Stimulated activated naive B cell treated with anti-CD40 and anti-IgM and Interleukin-4, amounts not matched to agents 10 μg/mL and 1 μg/mL and 100 μg/mL, for 72 hours (primary cell): Measurements from ENCODE around the gene XXYLT1.

Experiments used
- ATAC-seq, 2 donors: fragments of 150-1000 bp; cut with Tn5 transposase; replicated peaks; 2 replicates each; pipeline ENCODE4 v1.10.0; 2021; ENCODE audit warnings: moderate library complexity in 1 of 2
- DNase-seq: peaks from one replicate; pipeline ENCODE4 v3.0.0; 2021
- H3K27ac Mint-ChIP-seq: one replicate; pipeline ENCODE4 v1.8.0; 2022; ENCODE audit warnings: mild to moderate bottlenecking, mixed read lengths
- H3K27me3 Mint-ChIP-seq, 2 donors: one replicate each; pipeline ENCODE4 v1.8.0; 2022; ENCODE audit warnings: mixed read lengths in 2 of 2
- H3K36me3 Mint-ChIP-seq, 2 donors: one replicate each; pipeline ENCODE4 v1.8.0; 2022; ENCODE audit warnings: mixed read lengths in 2 of 2, mild to moderate bottlenecking in 1 of 2
- H3K4me1 Mint-ChIP-seq, 2 donors: one replicate each; pipeline ENCODE4 v1.8.0; 2022; ENCODE audit warnings: mixed read lengths in 2 of 2, mild to moderate bottlenecking in 1 of 2
- H3K4me3 Mint-ChIP-seq, 2 donors: one replicate each; pipeline ENCODE4 v1.8.0; 2022; ENCODE audit warnings: mild to moderate bottlenecking in 2 of 2, mixed read lengths in 2 of 2, moderate library complexity in 1 of 2
- H3K9me3 Mint-ChIP-seq, 2 donors: one replicate each; pipeline ENCODE4 v1.8.0; 2022; ENCODE audit warnings: mixed read lengths in 2 of 2, mild to moderate bottlenecking in 1 of 2

Gene XXYLT1

GRCh38 chr3:195071011-195071728 lies 199.8 kb downstream of the XXYLT1 start:
- no peaks in the 10 kb centered on the region for H3K27me3 Mint-ChIP-seq
- ATAC-seq (no peak), DNase-seq (no peak)
- no peak overlapping the region for H3K4me3 Mint-ChIP-seq
- H3K9me3 Mint-ChIP-seq = no peaks in the 10 kb centered on the region
- peaks cover 15 to 20% of the 10 kb centered on the region in 2 donors for H3K36me3 Mint-ChIP-seq
- no peak overlapping the region for H3K27ac Mint-ChIP-seq
- H3K4me1 Mint-ChIP-seq = peaks cover 9 to 10% of the 10 kb centered on the region in 2 donors

DNA sequence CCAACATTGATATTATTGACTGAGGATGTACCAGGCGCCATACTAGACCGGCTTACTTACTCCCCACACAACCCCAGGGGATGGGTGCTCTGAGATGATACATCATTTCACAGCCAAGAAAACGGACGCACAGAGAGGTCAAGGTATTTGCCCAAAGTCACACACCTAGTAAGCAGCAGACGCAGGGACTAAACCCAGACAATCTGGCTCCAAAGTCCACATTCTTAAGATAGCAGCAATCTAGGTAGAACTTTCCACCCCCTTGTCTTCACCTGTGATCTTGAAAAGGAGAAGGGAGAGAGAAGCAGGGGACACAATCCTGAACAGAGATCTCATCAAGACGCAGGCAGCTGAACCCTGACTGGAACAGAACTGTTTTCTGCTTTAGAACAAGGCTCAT lies 200.6 kb downstream of the XXYLT1 start:
- ATAC-seq (no peak), DNase-seq (no peak)
- Mint-ChIP-seq H3K4me3 (no peak overlapping the region), H3K27ac (no peak overlapping the region), H3K9me3 (peaks cover 0 to 4% of the 10 kb centered on the region in 2 donors), H3K27me3 (no peaks in the 10 kb centered on the region), H3K4me1 (peaks cover 4 to 12% of the 10 kb centered on the region in 2 donors), H3K36me3 (peaks cover 16 to 20% of the 10 kb centered on the region in 2 donors)

GRCh38 chr3:195069501-195070251 lies 201.3 kb downstream of the XXYLT1 start:
- Mint-ChIP-seq H3K4me1 (peaks cover 10 to 19% of the 10 kb centered on the region in 2 donors), H3K27me3 (no peaks in the 10 kb centered on the region), H3K9me3 (peaks cover 0 to 4% of the 10 kb centered on the region in 2 donors), H3K4me3 (no peak overlapping the region), H3K27ac (no peak overlapping the region), H3K36me3 (peaks cover 19 to 20% of the 10 kb centered on the region in 2 donors)
- DNase-seq (no peak), ATAC-seq (no peak)

DNA sequence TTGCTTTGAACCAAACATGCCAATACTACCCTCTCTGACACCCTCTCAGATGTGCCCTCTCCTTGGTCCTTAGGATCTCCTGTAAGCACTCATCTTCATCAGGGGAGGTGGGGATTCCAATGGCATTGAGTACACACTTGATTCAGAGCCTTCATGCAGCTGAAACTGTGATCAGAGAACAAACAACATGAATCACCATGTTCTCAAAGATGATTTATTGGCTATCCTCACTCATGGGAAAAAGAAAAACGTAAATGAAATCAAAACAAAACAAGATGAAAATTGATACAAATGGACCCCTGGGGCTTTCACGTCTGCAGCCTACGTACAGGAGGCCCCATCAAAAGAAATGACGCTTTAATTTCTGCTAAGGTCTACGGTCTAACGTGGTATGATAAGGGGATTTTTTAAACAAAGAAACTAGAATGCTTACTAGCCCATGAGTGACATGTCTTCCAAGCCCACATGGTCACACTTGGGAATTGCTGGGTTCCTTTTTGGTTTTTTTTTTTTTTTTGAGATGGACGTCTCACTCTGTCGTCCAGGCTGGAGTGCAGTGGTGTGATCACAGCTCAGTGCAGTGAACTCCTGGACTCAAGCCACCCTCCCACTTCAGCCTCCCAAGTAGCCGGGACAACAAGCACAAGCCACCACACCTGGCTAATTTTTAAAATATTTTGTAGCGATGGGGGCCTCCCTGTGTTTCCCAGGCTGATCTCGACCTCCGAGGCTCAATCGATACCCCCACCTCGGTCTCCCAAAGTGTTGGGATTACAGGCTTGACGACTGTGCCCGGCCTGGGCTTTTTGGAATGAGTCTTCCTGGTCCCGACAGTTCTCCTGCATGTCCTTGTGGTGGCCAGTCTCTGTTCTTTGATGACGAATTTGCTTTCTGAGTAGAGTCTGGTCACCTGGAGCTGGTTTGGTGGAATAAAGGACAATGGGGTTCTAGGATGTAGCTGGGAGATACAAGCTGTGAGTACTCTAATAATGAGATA lies 202.6 kb downstream of the XXYLT1 start:
- H3K36me3 Mint-ChIP-seq = peaks cover 19 to 20% of the 10 kb centered on the region in 2 donors
- no peak overlapping the region for H3K4me3 Mint-ChIP-seq
- no peak for DNase-seq
- no peak for ATAC-seq
- H3K4me1 Mint-ChIP-seq = peaks cover 21 to 31% of the 10 kb centered on the region in 2 donors
- no peaks in the 10 kb centered on the region for H3K27me3 Mint-ChIP-seq
- peaks cover 0 to 4% of the 10 kb centered on the region in 2 donors for H3K9me3 Mint-ChIP-seq
- no peak overlapping the region for H3K27ac Mint-ChIP-seq

DNA sequence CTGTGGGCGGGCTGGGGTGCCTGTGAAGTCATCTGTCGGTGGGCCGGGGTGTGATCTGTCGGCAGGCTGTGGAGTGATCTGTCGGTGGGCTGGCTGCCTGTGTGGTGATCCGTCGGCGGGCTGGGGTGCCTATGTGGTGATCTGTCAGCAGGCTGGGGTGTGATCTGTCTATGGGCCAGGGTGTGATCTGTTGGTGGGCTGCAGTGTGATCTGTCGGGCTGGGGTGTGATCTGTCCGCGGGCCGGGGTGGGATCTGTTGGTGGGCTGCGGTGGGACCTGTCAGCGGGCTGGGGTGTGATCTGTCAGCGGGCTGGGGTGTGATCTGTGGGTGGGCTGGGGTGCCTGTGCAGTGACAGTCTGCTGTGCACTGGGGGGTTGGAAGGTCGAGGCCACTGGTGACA lies 204.5 kb downstream of the XXYLT1 start:
- no peak for ATAC-seq
- peaks cover 0 to 4% of the 10 kb centered on the region in 2 donors for H3K27me3 Mint-ChIP-seq
- no peak overlapping the region for H3K4me3 Mint-ChIP-seq
- peaks cover 16 to 19% of the 10 kb centered on the region in 2 donors for H3K36me3 Mint-ChIP-seq
- no peak for DNase-seq
- peaks cover 0 to 4% of the 10 kb centered on the region in 2 donors for H3K9me3 Mint-ChIP-seq
- peaks cover 27 to 34% of the 10 kb centered on the region in 2 donors for H3K4me1 Mint-ChIP-seq
- H3K27ac Mint-ChIP-seq = peak overlapping the region; percentile 25

- H3K27me3 Mint-ChIP-seq = peaks cover 0 to 7% of the 10 kb centered on the region in 2 donors
- ATAC-seq = no peak
These were observed 205.1 kb downstream of the XXYLT1 start for GRCh38 chr3:195065864-195066185.

GRCh38 chr3:195065142-195065863 lies 205.7 kb downstream of the XXYLT1 start:
- ATAC-seq = peak in 1 of 2 donors; percentile 68
- peaks cover 28 to 34% of the 10 kb centered on the region in 2 donors for H3K4me1 Mint-ChIP-seq
- no peak overlapping the region for H3K27ac Mint-ChIP-seq

More at GRCh38 chr3:195065864-195066185, 205.1 kb downstream of the XXYLT1 start:
- no peak overlapping the region for H3K27ac Mint-ChIP-seq
- H3K4me1 Mint-ChIP-seq = peaks cover 27 to 34% of the 10 kb centered on the region in 2 donors
- peaks cover 16 to 19% of the 10 kb centered on the region in 2 donors for H3K36me3 Mint-ChIP-seq
- DNase-seq = no peak
- peaks cover 0 to 4% of the 10 kb centered on the region in 2 donors for H3K9me3 Mint-ChIP-seq
- no peak overlapping the region for H3K4me3 Mint-ChIP-seq

GRCh38 chr3:195064300-195064931 lies 206.5 kb downstream of the XXYLT1 start:
- no peak for DNase-seq
- Mint-ChIP-seq H3K36me3 (peaks cover 13 to 16% of the 10 kb centered on the region in 2 donors), H3K27me3 (peaks cover 0 to 11% of the 10 kb centered on the region in 2 donors), H3K27ac (no peak overlapping the region), H3K9me3 (peaks cover 0 to 4% of the 10 kb centered on the region in 2 donors), H3K4me1 (peaks cover 28 to 34% of the 10 kb centered on the region in 2 donors), H3K4me3 (no peak overlapping the region)
- ATAC-seq = peak in 1 of 2 donors; percentile 18

More at GRCh38 chr3:195065142-195065863, 205.7 kb downstream of the XXYLT1 start:
- Mint-ChIP-seq H3K27me3 (peaks cover 0 to 7% of the 10 kb centered on the region in 2 donors), H3K36me3 (peaks cover 16 to 19% of the 10 kb centered on the region in 2 donors), H3K4me3 (peak overlapping the region in 1 of 2 donors; percentile 59), H3K9me3 (peaks cover 0 to 4% of the 10 kb centered on the region in 2 donors)
- DNase-seq = no peak

DNA sequence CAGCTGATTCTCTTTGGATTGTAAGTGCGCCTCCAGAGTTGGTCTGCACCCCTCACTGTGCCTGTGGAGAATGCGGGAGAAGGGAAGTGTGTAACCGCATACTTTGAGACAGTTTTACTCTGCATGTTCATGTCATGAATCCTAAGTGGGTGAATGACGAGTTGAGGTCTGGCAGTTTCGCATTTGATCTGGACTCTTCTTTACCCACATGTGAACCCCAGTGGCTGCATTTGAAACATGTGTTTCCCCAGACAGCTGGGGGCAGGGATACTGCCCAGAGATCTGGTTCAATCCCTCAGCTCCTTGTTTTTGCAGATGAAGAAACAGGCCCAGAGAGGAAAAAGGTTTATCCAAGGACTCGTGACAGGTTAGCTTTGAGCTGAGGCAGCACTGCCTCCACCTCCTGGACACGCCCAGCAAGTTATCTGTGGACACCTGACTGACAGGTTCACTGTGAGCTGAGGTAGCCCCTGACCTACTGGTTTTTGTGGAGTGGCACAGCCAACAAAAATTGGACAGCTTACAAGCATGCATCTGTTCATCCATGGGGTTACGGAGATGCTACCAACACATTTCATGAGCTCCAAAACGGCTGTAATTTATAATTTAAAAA lies 207.3 kb downstream of the XXYLT1 start:
- DNase-seq (no peak), ATAC-seq (no peak)
- Mint-ChIP-seq H3K27ac (no peak overlapping the region), H3K9me3 (peaks cover 0 to 4% of the 10 kb centered on the region in 2 donors), H3K4me1 (peaks cover 30 to 40% of the 10 kb centered on the region in 2 donors), H3K36me3 (peaks cover 7 to 11% of the 10 kb centered on the region in 2 donors), H3K27me3 (peaks cover 0 to 18% of the 10 kb centered on the region in 2 donors), H3K4me3 (no peak overlapping the region)

GRCh38 chr3:195062866-195063540 lies 208.0 kb downstream of the XXYLT1 start:
- no peak overlapping the region for H3K27ac Mint-ChIP-seq
- peaks cover 0 to 4% of the 10 kb centered on the region in 2 donors for H3K9me3 Mint-ChIP-seq
- no peak overlapping the region for H3K4me3 Mint-ChIP-seq
- ATAC-seq (no peak), DNase-seq (no peak)
- H3K27me3 Mint-ChIP-seq = peaks cover 0 to 21% of the 10 kb centered on the region in 2 donors
- H3K4me1 Mint-ChIP-seq = peaks cover 30 to 43% of the 10 kb centered on the region in 2 donors
- peaks cover 1 to 8% of the 10 kb centered on the region in 2 donors for H3K36me3 Mint-ChIP-seq

DNA sequence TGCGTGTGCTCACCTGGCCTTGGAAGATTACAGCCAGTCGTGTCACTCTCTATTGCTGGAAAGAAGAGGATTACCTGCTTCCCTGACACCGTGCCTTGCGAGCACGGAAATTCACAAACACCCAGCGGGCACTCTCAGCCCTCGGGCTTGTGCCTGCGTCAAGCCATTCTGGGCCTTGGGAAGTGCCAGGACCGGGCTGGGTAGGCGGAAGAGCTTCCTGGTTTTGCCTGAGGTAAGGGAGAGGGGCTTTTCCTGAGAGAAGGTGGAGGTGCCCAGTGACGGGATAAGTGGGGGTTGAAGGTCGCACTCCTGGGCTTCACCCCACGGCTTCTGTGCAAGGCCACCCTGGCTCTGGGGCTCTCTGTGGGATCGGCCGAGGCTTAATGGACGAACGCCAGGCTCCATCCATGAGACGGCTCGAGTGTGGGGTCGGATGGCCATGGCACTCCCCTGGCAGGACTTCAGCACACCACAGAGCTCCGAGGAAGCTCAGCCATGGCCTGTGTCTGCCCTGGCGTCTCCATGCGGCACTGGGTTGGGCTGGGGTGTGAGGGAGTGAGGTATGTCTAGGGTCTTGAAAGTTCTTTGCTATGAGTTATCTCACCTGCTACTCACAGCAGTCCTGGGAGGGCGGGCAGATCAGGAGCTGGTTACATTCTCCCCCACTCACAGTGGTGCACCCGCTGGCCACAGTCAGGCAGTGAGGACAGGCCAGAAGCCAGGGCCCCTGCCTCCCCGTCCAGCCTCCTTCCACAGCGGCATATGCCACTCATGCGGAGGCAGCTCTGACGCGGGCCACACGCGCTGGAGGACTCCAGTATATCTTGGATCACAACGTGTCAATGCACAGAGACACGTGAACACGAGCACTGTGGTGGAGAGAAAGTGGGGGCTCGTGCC lies 209.0 kb downstream of the XXYLT1 start:
- Mint-ChIP-seq H3K27me3 (peaks cover 0 to 21% of the 10 kb centered on the region in 2 donors), H3K9me3 (peaks cover 0 to 4% of the 10 kb centered on the region in 2 donors), H3K4me3 (no peak overlapping the region), H3K4me1 (peaks cover 30 to 43% of the 10 kb centered on the region in 2 donors), H3K36me3 (peaks cover 0 to 8% of the 10 kb centered on the region in 2 donors), H3K27ac (no peak overlapping the region)
- no peak for DNase-seq
- ATAC-seq = no peak
